ENCODE measurements around the gene SELL.
"Not testable (repeated sequence)": the region's sequence is repeated elsewhere in the genome, so short reads cannot be mapped to it uniquely, and the experiment has no call there.

Gene SELL

DNA sequence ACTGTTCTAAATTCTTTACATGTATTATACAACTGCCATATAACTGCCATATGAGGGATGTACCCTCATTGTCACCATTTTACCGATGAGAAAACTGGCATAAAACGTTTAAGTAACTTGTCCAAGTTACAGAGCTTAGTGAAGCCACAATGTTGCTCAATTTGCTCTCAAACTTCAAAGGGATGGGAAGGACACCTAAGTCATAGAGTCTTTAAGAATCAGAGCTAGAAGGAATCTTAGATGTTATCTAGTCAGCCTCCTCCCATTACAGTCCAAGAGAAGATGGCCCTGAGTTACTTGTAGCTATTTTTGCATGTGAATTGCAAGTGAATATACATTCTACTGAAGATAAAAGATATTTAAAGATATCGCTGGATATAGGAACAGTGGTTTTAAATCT lies 31.7 kb downstream of the SELL start:
- ChIA-PET POLR2A (no interaction called here), CTCF (no interaction called here)
- no peak for DNase-seq (ENCODE audit: low read depth, low spot score)
- H3K4me3 ChIP-seq (ENCODE audit: low read depth, low read length), result no peak overlapping the region
- TF ChIP-seq, protein P1, sequence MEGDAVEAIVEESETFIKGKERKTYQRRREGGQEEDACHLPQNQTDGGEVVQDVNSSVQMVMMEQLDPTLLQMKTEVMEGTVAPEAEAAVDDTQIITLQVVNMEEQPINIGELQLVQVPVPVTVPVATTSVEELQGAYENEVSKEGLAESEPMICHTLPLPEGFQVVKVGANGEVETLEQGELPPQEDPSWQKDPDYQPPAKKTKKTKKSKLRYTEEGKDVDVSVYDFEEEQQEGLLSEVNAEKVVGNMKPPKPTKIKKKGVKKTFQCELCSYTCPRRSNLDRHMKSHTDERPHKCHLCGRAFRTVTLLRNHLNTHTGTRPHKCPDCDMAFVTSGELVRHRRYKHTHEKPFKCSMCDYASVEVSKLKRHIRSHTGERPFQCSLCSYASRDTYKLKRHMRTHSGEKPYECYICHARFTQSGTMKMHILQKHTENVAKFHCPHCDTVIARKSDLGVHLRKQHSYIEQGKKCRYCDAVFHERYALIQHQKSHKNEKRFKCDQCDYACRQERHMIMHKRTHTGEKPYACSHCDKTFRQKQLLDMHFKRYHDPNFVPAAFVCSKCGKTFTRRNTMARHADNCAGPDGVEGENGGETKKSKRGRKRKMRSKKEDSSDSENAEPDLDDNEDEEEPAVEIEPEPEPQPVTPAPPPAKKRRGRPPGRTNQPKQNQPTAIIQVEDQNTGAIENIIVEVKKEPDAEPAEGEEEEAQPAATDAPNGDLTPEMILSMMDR (IDR thresholded peaks at IDR 0.05; ENCODE audit: insufficient read depth, low read length, missing control alignments), result no peak

DNA sequence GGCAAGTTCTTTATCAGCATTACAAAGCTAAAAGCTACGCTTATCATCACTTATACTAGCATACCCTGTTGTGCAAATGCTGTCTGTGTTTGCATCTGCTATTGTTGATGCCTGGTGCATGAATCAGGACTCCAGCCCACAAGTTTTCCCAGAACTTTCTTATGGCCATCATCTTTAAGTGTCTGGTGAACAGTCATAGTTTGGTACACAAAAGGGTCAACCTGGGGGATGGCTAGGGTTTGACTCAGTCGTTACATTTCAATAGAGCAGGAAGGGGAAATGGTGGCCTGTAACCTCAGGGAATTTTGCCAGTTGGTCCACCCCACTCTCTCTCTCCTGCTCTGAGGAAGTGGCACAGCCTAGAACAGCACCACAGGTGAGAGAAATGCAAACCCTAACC lies 35.4 kb downstream of the SELL start:
- peak; percentile 2 for DNase-seq (ENCODE audit: low read depth, low spot score)
- TF ChIP-seq, protein P1 (IDR thresholded peaks at IDR 0.05; ENCODE audit: insufficient read depth, low read length, missing control alignments), result no peak
- H3K4me3 ChIP-seq (ENCODE audit: low read depth, low read length), result no peak overlapping the region
- CTCF ChIA-PET, result no interaction called here
- POLR2A ChIA-PET, result no interaction called here

DNA sequence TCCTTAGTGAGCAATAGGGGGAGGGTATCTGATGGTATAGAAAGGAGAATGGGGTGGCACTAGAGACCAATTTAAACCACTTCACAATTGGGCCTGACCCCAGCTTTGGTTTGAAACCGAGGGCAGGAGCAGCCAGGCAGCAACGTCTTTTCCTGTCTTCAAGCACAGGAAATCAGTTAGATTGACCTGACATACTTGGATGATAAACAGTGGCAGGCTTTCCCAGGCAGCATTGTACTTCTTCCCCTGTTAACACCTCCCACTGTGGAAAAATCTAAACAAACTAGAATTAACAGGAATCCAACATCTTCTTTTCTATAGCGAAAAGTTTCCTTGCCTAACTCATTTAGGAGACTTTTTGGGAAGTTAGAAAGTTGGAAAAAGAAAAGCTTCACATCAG lies 40.6 kb downstream of the SELL start:
- ChIA-PET CTCF (no interaction called here), POLR2A (no interaction called here)
- no peak for DNase-seq (ENCODE audit: low read depth, low spot score)
- H3K4me3 ChIP-seq (ENCODE audit: low read depth, low read length), result no peak overlapping the region
- TF ChIP-seq, protein P1 (IDR thresholded peaks at IDR 0.05; ENCODE audit: insufficient read depth, low read length, missing control alignments), result no peak

DNA sequence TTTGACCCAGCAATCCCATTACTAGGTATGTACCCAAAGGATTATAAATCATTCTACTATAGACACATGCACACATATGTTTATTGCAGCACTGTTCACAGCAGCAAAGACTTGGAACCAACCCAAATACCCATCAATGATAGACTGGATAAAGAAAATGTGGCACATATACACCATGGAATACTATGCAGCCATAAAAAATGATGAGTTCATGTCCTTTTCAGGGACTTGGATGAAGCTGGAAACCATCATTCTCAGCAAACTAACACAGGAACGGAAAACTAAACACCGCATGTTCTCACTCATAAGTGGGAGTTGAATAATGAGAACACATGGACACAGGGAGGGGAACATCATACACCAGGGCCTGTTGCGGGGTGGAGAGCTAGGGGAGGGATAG lies 41.2 kb downstream of the SELL start:
- H3K4me3 ChIP-seq (ENCODE audit: low read depth, low read length); POLR2A ChIA-PET; DNase-seq (ENCODE audit: low read depth, low spot score); CTCF ChIA-PET: not testable (repeated sequence)

DNA sequence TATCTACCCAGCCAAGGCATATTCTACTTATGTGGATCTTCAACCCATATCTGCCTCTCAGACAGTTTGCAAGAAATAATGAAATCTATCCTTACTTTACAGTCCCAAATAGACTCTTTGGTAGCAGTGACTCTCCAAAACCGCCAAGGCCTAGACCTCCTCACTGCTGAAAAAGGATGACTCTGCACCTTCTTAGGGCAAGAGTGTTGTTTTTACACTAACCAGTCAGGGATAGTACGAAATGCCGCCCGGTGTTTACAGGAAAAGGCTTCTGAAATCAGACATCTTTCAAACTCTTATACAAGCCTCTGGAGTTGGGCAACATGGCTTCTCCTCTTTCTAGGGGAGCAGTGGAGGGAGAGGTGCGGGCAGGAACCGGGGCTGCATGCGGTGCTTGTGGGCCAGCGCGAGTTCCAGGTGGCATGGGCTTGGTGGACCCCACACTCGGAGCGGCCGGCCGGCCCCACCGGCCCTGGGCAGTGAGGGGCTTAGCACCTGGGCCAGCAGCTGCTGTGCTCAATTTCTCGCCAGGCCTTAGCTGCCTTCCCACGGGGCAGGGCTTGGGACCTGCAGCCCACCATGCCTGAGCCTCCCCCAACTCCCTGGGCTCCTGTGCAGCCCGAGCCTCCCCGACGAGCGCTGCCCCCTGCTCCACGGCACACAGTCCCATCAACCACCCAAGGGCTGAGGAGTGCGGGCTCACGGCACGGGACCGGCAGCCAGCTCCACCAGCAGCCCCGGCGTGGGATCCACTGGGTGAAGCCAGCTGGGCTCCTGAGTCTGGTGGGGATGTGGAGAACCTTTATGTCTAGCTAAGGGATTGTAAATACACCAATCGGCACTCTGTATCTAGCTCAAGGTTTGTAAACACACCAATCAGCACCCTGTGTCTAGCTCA lies 43.5 kb downstream of the SELL start:
- DNase-seq (ENCODE audit: low read depth, low spot score); POLR2A ChIA-PET; H3K4me3 ChIP-seq (ENCODE audit: low read depth, low read length); CTCF ChIA-PET: not testable (repeated sequence)

DNA sequence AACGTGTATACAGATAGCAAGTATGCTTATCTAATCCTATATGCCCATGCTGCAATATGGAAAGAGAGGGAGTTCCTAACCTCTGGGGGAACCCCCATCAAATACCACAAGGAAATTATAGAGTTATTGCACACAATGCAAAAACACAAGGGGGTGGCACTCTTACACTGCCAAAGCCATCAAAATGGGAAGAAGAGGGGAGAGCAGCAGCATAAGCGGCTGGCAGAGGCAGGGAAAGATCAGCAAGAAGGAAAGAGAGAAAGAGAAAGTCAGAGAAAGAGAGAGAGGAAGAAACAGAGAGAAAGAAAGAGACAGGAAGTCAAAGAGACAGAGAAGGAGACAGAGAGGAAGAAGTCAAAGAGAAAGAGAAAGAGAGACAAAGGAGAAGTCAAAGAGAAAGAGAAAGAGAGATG lies 44.2 kb downstream of the SELL start:
- CTCF ChIA-PET; DNase-seq (ENCODE audit: low read depth, low spot score); POLR2A ChIA-PET; H3K4me3 ChIP-seq (ENCODE audit: low read depth, low read length): not testable (repeated sequence)

DNA sequence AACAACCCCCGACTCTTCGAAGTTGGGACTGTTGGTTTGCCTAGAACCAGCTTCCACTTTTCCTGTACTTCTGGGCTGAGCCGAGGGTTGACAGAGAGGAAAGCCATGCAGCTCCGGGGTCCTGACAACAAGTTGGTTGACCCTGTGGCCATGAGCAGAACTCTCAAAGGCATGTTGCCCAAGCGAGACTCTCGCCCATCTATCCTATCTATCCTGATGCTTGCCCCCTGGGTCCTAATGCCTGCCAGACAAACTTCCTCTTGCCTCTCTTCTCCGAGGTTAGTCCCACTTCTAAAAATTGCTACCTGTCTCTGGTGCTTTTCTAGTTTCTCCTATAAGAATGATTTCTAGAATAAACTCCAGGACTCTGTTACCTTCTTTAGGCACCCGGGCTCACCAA lies 48.7 kb downstream of the SELL start:
- CTCF ChIA-PET; DNase-seq (ENCODE audit: low read depth, low spot score); POLR2A ChIA-PET; H3K4me3 ChIP-seq (ENCODE audit: low read depth, low read length): not testable (repeated sequence)

DNA sequence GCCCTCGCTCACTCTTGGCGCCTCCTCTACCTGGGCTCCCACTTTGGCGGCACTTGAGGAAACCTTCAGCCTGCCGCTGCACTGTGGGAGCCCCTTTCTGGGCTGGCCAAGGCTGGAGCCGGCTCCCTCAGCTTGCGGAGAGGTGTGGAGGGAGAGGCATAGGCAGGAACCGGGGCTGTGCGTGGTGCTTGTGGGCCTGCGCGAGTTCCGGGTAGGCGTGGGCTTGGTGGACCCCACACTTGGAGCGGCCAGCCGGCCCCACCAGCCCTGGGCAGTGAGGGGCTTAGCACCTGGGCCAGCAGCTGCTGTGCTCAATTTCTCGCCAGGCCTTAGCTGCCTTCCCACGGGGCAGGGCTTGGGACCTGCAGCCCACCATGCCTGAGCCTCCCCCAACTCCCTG lies 50.4 kb downstream of the SELL start:
- CTCF ChIA-PET; DNase-seq (ENCODE audit: low read depth, low spot score); H3K4me3 ChIP-seq (ENCODE audit: low read depth, low read length); POLR2A ChIA-PET: not testable (repeated sequence)

DNA sequence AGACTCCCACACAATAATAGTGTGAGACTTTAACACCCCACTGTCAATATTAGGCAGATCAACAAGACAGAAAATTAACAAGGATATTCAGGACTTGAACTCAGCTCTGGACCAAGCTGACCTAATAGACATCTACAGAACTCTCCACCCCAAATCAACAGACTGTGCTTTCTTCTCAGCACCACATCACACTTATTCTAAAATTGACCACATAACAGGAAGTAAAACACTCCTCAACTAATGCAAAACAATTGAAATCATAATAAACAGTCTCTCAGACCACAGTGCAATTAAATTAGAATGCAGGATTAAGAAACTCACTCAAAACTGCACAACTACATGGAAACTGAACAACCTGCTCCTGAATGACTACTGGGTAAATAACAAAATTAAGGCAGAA lies 52.6 kb downstream of the SELL start:
- CTCF ChIA-PET; DNase-seq (ENCODE audit: low read depth, low spot score); H3K4me3 ChIP-seq (ENCODE audit: low read depth, low read length); POLR2A ChIA-PET: not testable (repeated sequence)

DNA sequence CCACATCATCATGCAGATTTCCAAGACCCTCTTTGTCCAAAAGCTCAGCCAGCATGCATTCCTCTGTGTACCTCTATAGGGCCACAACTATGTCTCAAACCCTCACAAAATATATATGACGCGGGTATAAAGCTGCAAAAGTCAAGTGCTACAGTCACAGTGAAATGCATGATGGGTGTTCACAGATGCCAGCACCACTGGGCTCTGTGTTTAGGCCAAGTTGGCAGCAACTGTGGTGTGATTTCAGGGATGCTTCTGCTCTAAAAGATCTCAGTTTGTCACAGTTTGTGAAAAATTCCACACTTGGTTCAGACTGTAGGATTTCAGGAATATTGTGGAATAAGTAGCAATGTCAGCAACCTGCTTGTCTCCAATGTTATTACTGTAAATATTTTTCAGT lies 57.5 kb downstream of the SELL start:
- H3K4me3 ChIP-seq (ENCODE audit: low read depth, low read length), result no peak overlapping the region
- TF ChIP-seq, protein P1 (IDR thresholded peaks at IDR 0.05; ENCODE audit: insufficient read depth, low read length, missing control alignments), result no peak
- CTCF ChIA-PET, result no interaction called here
- POLR2A ChIA-PET, result no interaction called here
- no peak for DNase-seq (ENCODE audit: low read depth, low spot score)
